Uterus (tissue), 2 donors: ENCODE results near the gene DMD.
"Not testable (repeated sequence)": the region's sequence is repeated elsewhere in the genome, so short reads cannot be mapped to it uniquely, and the experiment has no call there.

Source experiments
- CTCF ChIP-seq, 4 experiments: fragments of 200-600 bp in 2 of 4; fragments of 450-650 bp in 2 of 4; sonication (generic) in 2 of 4; IDR thresholded peaks; one replicate each; pipeline ENCODE4 v1.5.1; 2016 to 2019; ENCODE audit warnings: antibody characterized with exemption in 4 of 4, mild to moderate bottlenecking in 2 of 4, moderate library complexity in 1 of 4
- POLR2A ChIP-seq, 2 donors: fragments of 450-650 bp; IDR thresholded peaks; one replicate each; pipeline ENCODE4 v1.6.1; 2016; ENCODE audit warnings: antibody characterized with exemption in 2 of 2, mild to moderate bottlenecking in 1 of 2, moderate library complexity in 1 of 2

- not testable (repeated sequence) for TF ChIP-seq CTCF, POLR2A (IDR thresholded peaks at IDR 0.05)
These were observed 1740.6 kb downstream of the DMD start for GRCh38 chrX:31470753-31471152.
